Activated CD4-positive, alpha-beta T cell treated with anti-CD3 and anti-CD28 coated beads for 4 hours (primary cell): ENCODE measurements around the gene BDNF.
A peak's percentile ranks its signal among the peaks of the same experiment; 100 is the strongest.

Experiments used
- DNase-seq, 2 donors: peaks; one replicate each; pipeline ENCODE4 v3.0.0-alpha.2; 2020

Gene BDNF

GRCh38 chr11:27705873-27706820 lies 5.9 kb upstream of the BDNF start:
- no peak for DNase-seq

- DNase-seq, result no peak
Measured at GRCh38 chr11:27703481-27703880, 3.2 kb upstream of the BDNF start.

GRCh38 chr11:27702811-27703210 lies 2.6 kb upstream of the BDNF start:
- no peak for DNase-seq

GRCh38 chr11:27701355-27702105 lies 1.3 kb upstream of the BDNF start:
- DNase-seq, result no peak

GRCh38 chr11:27699926-27700350 lies 317 bp downstream of the BDNF start:
- DNase-seq, result no peak

- DNase-seq, result no peak
Measured at GRCh38 chr11:27699242-27699925, 871 bp downstream of the BDNF start.

- peak; percentile 29 to 30 for DNase-seq
Measured at GRCh38 chr11:27698872-27699241, 1.4 kb downstream of the BDNF start.

GRCh38 chr11:27697679-27698275 lies 2.5 kb downstream of the BDNF start:
- DNase-seq, result no peak

- DNase-seq, result no peak
Measured at GRCh38 chr11:27696961-27697360, 3.3 kb downstream of the BDNF start.

- DNase-seq, result no peak
Measured at GRCh38 chr11:27696115-27696514, 4.1 kb downstream of the BDNF start.

- DNase-seq, result no peak
Measured at GRCh38 chr11:27694992-27695391, 5.3 kb downstream of the BDNF start.

- no peak for DNase-seq
Measured at GRCh38 chr11:27693398-27693797, 6.9 kb downstream of the BDNF start.

- no peak for DNase-seq
Measured at GRCh38 chr11:27692781-27693180, 7.5 kb downstream of the BDNF start.

GRCh38 chr11:27688076-27688475 lies 12.2 kb downstream of the BDNF start:
- no peak for DNase-seq

GRCh38 chr11:27681664-27682063 lies 18.6 kb downstream of the BDNF start:
- no peak for DNase-seq

- no peak for DNase-seq
Measured at GRCh38 chr11:27679136-27680015, 20.9 kb downstream of the BDNF start.

- no peak for DNase-seq
Measured at GRCh38 chr11:27678242-27678641, 22.0 kb downstream of the BDNF start.

GRCh38 chr11:27677108-27677507 lies 23.1 kb downstream of the BDNF start:
- DNase-seq, result no peak

- DNase-seq, result no peak
Measured at GRCh38 chr11:27673979-27674663, 26.1 kb downstream of the BDNF start.

GRCh38 chr11:27672836-27673464 lies 27.3 kb downstream of the BDNF start:
- no peak for DNase-seq
